HG02759 (cell line): ENCODE results near the gene TIMM44.
"Not testable (repeated sequence)": the region's sequence is repeated elsewhere in the genome, so short reads cannot be mapped to it uniquely, and the experiment has no call there.

Experiments
- ATAC-seq: cut with Tn5 transposase; IDR thresholded peaks from one replicate; pipeline ENCODE4 v1.9.1; 2021; ENCODE audit warnings: mild to moderate bottlenecking, moderate library complexity; ENCODE audit not compliant: unreplicated experiment

Gene TIMM44

DNA sequence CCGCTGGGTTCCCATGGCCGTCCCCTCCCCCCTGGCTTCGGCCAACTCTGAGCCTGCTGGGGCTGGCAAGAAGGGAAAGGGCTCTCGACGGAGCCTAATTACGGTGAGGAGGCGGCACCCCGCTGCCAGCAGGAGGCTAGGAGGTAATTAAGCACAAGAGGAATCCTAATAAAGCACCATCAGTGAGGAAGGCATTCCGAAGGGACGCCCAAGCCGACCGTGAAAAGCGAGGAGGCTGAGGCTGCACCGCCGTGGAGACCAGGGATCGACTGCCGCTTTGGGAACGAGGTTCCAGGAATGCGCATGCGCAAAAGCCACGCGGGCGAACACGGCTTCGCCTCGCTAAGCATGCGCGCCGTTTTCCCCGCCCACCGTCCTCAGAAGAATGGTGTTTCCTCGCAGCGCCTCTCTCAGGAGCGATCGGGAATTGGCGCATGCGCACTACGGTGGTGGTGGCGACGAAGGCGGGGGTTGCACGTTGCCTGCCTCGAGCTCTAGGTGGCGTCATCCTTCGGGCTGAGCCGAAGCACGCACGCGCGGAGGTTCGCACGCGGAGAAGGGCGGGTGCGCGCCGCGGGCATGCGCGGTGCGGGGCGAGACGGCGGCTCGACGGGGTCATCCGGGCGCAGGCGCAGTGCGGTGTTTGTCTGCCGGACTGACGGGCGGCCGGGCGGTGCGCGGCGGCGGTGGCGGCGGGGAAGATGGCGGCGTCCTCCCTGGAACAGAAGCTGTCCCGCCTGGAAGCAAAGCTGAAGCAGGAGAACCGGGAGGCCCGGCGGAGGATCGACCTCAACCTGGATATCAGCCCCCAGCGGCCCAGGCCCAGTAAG, 40.0 kb downstream of the TIMM44 start, which contains the start of gene MAP2K7:
Gene MAP2K7, plus strand, starts transcription at position 634 of the 830 bp plus-strand sequence. Its CDS starts 68 bp downstream, at position 702.
- peak; percentile 89 for ATAC-seq

DNA sequence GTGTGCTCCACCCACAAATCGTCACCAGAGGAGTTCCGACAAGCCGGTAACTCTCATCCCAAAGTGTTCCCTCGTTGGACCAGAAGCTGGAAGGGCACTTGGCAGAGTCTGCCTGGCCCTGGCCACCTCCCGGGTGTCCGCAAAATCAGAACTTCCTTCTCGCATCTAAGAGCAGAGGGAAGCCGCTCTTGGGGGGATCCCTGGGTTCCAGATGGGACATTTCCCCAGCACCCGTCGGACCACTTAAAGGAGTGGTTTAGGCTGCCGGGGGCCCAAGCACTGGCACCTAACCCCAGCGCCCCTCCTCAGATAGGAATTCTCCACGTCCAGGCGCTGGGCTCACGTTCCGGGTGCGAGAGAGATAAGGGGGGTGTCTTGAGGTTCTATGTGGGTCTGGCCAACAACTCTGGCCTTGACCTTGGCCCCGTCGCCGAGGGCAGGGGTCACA, 40.6 kb downstream of the TIMM44 start:
- ATAC-seq: no peak

DNA sequence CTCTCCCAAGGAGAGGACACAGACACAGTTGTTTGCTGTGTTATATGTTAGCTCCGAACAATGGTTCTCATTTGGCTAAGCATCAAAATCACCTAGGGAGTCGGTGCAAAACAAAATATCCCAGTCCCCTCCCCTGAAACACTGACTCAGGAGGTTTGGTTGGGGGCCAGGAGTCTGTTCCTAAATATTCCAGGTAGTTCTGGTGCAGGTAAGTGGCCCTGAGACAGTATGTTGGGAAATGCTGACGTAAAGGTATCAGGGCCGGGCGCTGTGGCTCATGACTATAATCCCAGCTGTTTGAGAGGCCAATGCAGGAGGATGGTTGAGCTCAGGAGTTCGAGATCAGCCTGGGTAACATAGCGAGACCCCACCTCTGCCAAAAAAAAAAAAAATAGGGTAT, 42.1 kb downstream of the TIMM44 start:
- ATAC-seq: no peak

DNA sequence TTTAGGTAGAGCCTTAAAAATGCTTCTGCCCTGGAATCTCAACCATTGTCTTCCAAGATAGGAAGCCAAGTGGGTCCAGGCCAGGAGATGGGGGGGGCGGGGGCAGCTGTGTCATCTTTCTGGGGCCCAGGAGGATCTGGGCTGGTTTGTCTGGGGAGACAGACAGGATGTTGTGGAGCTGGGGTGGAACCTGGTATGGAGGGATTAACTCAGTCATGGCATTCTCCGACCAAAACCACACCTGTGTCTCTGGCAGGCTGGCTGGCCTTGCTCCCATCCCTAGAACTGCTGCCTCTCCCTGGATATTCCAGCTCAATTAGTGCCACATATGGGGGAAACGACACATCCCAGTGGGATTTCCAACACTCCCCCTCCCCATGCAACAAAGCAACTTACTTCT, 42.5 kb downstream of the TIMM44 start:
- ATAC-seq: no peak

DNA sequence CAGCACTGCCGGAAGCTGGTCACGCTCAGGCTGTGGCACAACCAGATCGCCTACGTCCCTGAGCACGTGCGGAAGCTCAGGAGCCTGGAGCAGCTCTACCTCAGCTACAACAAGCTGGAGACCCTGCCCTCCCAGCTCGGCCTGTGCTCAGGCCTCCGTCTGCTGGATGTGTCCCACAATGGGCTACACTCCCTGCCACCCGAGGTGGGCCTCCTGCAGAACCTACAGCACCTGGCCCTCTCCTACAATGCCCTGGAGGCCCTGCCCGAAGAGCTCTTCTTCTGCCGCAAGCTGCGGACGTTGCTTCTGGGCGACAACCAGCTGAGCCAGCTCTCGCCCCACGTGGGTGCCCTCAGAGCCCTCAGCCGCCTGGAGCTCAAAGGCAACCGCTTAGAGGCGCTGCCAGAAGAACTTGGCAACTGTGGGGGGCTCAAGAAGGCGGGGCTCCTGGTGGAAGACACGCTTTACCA, 43.0 kb downstream of the TIMM44 start:
- ATAC-seq: no peak

DNA sequence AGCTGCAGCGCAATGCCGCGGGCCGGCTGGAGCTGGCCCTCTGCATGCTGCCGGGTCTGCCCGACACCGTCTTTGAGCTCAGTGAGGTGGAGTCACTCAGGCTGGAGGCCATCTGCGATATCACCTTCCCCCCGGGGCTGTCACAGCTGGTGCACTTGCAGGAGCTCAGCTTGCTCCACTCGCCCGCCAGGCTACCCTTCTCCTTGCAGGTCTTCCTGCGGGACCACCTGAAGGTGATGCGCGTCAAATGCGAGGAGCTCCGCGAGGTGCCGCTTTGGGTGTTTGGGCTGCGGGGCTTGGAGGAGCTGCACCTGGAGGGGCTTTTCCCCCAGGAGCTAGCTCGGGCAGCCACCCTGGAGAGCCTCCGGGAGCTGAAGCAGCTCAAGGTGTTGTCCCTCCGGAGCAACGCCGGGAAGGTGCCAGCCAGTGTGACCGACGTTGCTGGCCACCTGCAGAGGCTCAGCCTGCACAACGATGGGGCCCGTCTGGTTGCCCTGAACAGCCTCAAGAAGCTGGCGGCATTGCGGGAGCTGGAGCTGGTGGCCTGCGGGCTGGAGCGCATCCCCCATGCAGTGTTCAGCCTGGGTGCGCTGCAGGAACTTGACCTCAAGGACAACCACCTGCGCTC, 43.6 kb downstream of the TIMM44 start:
- no peak for ATAC-seq

DNA sequence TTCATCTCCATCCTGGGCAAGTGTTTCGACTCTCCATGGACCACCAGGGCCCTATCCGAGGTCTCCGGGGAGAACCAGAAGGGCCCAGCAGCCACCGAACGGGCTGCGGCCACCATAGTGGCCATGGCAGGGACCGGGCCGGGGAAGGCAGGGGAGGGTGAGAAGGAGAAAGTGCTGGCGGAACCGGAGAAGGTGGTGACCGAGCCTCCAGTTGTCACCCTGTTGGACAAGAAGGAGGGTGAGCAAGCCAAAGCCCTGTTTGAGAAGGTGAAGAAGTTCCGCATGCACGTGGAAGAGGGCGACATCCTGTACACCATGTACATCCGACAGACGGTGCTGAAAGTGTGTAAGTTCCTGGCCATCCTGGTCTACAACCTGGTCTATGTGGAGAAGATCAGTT, 44.5 kb downstream of the TIMM44 start:
- ATAC-seq: no peak

DNA sequence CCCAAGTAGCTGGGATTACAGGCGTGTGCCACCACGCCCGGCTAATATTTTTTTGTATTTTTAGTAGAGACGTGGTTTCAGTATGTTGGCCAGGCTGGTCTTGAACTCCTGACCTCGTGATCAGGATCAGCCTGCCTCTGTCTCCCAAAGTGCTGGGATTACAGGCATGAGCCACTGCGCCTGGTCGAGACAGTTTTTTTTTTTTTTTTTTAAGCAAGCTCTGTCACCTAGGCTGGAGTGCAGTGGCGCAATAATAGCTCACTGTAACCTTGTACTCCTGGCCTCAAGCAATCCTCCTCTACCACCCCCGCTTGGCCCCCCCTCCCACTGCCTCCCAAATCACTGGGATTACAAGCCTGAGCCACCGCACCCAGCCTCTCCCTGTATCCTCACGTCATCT, 46.2 kb downstream of the TIMM44 start:
- no peak for ATAC-seq

DNA sequence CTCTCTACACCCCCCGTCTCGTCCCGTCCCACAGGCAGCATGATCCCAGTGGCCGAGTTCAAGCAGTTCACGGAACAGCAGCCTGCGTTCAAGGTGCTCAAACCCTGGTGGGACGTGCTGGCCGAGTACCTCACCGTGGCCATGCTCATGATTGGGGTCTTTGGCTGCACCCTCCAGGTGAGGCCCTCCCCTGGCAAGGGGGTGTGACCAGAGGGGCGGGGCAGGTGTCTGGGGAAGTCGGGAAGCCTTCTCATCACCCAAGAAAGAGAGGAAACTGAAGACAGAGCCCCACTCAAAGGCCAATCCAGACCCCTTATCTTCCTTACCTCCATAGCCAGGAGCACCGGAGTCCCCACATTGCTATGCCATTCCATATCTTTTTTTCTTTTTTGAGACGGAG, 47.9 kb downstream of the TIMM44 start:
- ATAC-seq: no peak

DNA sequence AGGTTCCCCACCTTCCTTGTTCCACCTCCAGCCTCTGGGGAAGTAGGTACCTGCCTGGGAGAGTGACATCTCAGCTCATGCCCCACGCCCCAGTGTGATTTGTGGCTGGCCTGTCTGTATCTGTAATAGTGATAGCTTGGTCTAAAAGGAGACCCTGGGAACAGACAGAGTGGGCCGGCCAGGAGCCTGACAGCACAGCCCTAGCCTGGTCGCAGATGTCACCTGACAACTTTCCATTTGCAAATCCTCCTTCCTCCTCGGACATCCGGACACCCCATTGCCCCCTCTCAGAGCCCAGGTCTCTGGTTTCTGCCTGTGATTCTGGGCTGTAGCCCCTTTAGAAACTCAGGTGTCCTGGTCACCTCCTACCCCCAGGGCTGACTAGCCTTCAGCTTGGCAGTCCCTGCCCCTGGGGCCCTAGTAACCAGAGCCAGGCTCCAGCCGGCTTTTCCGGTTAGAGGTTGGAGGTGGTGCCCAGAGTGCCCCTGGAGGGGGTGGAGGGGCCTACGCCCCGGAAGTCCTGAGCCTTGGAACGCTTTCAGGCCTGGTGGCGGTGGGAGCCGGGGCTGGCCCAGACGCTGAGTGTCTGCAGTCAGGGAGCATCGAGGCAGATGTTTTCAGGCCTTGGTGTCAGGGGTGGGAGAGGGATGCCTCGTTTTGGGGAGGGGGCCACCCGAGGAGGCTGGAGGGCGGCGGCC, 48.7 kb downstream of the TIMM44 start:
- ATAC-seq: no peak

DNA sequence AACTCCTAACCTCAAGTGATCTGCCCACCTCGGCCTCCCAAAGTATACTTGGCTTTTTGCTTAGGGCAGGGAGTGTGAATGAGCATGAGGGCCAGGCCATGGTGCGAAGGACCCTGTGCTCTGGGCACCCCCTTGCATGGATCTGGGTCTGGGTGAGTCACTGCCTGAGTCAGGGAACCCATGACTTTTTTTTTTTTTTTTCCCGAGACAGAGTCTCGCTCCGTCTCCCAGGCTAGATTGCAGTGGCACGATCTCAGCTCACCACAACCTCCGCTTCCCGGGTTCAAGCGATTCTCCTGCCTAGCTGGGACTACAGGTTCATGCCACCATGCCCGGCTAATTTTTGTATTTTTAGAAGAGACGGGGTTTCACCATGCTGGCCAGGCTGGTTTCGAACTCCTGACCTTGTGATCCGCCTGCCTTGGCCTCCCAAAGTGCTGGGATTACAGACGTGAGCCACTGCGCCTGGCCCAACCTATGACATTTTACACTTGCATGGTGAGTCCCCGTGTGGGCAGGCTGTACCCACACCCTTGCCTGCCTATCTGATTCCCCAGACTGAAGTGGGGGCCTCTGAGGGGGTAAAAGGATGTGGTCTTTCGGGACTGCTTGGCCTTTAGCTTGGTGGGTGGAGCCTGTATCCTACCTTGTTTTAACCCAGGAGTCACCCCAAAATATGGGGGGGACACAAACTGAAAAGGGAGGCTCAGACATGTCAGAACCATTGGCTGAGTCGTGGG, 49.9 kb downstream of the TIMM44 start:
- not testable (repeated sequence) for ATAC-seq

DNA sequence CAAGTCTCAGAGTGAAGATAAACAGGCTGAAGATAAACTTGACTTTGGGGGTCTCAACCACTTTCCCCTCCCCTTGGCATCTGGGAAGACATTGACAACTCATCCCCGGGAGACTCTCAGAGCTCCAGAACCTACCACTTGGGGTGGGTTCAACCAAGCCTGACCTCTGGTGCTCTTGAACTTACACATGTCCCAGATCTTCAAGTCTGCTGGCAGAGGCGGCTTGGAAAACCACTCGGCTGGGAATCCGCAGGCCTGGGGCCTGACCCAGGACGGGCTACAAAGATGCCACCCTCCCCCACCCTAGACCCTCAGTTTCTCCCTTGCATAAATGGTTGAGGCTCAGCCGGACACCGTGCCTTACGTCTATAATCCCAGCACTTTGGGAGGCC, 54.6 kb downstream of the TIMM44 start:
- ATAC-seq: no peak

DNA sequence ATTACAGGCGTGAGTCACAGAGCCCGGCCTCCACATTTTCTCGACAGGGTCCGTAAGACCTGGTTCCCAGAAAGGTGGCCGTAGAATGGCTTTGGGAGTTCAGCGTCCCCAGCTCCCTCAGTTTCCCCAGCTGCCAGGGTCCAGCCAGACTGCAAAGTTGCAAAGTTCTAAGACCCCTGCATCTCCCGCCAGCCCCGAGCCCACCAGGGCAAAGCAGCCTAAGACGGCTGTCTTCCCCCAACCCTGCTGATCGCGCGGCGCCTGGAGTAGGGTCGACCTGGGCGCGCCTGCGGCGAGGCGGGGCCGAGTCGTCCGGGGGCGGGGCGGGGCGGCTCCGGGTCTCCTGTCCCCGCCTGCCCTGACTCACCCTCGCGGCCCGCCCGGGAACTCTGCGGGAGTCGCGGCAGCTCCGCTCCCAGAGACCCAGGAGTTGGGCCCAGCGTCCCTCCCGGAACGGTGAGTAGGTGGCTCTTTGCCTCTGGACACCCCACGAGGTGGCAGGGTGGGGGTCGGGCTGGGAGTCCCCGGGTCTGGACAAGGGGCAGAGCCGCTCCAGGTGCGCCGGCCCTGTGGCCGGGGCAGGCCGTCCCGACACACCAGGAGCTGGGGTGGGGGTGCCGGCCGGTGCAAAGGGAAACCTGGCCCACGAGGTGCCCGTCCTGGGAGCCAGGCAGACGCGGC, 55.2 kb downstream of the TIMM44 start, which contains the start of gene LRRC8E:
Gene LRRC8E, plus strand, starts transcription at position 366 of the 681 bp plus-strand sequence. CDS start 7,094 bp downstream, outside the sequence.
- no peak for ATAC-seq

DNA sequence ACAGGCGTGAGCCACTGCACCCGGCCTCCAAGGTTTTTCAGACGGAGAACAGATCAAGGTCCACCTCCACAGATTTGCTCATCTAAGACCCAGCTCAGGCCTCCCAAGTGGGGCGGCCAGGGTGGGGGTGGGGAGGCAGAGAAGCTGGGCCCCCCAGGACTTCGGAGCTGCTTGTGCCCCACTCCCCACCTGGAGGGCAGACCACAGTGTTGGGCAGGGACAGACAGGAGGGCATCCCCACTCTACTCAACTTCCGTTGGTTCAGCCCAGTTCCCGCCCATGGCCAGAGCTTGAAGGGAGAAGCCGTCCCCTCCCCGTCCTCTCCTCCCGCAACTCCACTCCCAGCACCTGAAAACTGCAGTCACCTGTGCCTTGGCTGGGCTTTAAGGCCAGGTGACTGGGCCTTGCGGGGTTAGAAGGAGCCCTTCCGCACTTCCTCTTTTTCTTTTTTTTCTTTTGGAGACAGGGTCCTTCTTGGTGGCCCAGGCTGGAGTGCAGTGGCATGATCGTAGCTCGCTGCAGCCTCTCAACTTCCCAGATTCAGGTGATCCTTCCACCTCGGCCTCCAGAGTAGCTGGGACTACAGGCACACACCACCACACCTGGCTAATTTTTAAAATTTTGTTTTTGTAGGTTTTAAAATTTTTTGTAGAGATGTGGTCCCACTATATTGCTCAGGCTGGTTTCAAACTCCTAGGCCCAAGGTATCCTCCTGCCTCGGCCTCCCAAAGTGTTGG, 55.9 kb downstream of the TIMM44 start:
- ATAC-seq: no peak

DNA sequence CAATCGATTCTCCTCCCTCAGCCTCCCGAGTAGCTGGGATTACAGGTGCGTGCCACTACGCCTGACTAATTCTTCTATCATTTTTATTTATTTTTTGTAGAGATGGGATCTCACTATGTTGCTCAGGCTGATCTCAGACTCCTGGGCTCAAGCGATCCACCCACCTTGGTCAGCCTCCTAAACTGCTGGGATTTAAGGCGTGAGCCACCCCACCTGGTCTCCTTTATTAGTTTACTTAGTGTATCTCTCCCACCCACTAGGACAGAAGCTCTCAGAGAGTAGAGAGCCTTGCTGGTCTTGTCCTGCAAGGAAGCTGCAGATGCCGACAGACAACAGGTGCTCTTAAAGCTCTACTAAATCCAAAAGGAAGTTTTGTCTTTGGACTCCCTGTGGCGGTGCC, 57.6 kb downstream of the TIMM44 start:
- no peak for ATAC-seq

DNA sequence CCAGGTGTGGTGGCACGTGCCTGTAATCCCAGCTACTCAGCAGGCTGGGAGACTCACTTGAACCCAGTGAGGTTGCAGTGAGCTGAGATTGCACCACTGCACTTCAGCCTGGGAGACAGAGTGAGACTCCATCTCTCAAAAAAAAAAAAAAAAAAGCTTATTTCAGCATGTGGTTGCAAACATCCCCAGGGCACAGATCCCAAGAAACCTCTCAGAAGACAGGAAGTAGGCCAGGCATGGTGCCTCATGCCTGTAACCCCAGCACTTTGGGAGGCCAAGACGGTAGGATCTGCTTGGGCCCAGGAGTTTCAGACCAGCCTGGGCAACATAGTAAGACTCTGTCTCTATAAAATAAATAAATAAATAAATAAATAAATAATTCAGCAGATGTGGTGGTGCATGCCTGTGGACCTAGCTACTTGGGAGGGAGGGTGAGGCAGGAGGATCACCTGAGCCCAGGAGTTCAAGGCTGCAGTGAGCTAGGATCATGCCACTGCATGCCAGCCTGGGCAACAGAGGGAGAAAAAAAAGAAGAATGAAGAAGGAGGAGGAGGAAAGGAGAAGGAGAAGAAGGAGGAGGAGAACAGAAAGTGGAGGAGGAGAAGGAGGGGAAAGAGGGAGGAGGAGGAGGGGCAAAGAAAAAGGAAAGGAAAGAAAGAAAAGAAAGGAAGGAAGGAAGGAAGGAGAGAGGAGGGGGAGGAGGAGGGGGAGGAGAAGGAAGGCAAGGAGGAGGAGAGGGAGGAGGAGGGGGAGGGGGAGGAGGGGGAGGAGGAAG, 59.5 kb downstream of the TIMM44 start:
- ATAC-seq: no peak

DNA sequence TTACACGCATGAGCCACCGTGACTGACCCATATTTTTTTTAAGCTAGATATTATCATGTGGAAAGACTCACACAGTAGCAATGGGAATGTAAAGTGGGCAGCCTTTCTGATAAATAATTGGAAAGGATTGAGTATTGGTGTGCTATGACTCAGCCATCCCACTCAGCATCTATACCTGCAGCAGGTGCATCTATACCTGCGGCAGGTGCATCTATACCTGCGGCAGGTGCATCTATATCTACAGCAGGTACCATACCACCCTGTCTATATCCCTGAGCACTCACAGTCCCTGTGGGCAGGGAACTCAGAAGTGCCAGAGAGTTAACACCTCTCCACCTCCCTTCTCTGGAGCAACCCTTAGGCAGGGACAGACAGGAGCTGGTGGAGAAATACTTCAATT, 60.4 kb downstream of the TIMM44 start:
- ATAC-seq: no peak

DNA sequence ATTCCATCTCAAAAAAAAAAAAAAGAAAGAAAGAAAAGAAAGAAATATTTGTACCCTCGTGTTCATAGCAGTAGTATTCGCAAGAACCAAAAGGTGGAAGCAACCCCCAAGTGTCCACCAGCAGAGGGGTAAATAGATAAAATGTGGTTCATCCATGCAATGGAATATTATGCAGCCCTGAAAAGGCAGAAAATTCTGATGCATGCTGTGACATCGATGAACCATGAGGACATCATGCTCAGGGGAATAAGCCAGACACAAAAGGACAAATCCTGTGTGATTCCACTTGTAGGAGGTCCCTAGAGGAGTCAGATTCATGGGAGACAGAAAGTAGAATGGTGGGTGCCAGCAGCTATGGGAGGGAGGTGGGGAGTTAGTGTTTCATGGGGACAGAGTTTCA, 61.6 kb downstream of the TIMM44 start:
- ATAC-seq: no peak

DNA sequence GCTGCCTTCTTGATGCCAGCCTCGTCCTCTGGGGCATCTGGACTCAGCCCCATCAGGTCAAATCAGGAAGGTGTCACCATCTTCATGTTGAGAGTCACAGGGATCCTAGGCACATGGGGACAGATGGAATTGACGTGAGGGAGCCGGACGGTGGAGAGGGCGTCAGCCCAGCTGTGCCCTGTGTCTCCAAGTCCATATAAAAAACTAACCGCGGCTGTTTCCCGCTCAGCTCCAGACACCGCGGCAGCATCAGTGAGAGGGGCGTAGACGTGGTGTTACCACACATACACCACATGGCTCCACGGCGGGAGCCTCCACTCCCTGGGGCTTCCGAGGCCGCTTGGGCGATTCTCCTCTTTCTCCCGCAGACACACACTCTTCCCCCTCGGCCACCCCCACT, 63.6 kb downstream of the TIMM44 start:
- no peak for ATAC-seq
